Cardiac fibroblast (primary cell): Measurements from ENCODE around the gene ZFAND4.

Experiments
- DNase-seq, 2 donors: peaks; one replicate each; pipeline versions ENCODE4 v3.0.0 to v3.0.0-alpha.2; 2010; ENCODE audit warnings: low read depth in 2 of 2
- H3K4me3 ChIP-seq, 2 donors: replicated peaks in 1 of 2; 1 replicate in 1 of 2; 2 replicates in 1 of 2; pipeline ENCODE4 v1.5.1; 2011; ENCODE audit warnings: low read depth in 2 of 2, low read length in 2 of 2, mild to moderate bottlenecking in 2 of 2, moderate library complexity in 1 of 2
- CTCF ChIP-seq: IDR thresholded peaks from one replicate; pipeline ENCODE4 v1.5.1; 2011; ENCODE audit warnings: low read depth, mild to moderate bottlenecking, low read length, inconsistent platforms

The ZFAND4 gene

GRCh38 chr10:45647118-45647517, 25.5 kb downstream of the ZFAND4 start:
- no peak for DNase-seq
- no peak for TF ChIP-seq CTCF
- no peak overlapping the region for H3K4me3 ChIP-seq

GRCh38 chr10:45646384-45647050, 26.1 kb downstream of the ZFAND4 start:
- no peak for DNase-seq
- H3K4me3 ChIP-seq = no peak overlapping the region
- no peak for TF ChIP-seq CTCF

- no peak overlapping the region for H3K4me3 ChIP-seq
- no peak for TF ChIP-seq CTCF
- no peak for DNase-seq
Measured at GRCh38 chr10:45644527-45644926, 28.0 kb downstream of the ZFAND4 start.

DNA sequence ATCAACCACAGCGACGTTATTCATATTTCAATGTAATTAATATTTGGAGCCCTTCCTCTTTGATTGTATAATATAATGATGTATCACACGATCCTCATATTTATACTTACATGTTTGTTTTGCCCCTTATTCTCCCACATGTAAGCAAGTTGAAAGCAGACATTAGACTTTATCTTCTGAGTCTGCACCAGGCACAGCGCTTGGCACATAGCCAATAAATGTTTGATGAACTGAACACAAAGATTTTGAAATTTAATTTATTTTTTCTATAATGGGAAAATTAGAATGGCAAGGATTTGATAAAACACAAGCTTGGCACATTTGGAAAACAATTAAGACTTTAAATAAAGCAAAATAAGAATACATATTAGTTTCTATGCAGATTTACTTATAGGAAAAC, 31.6 kb downstream of the ZFAND4 start:
- no peak for TF ChIP-seq CTCF
- H3K4me3 ChIP-seq = no peak overlapping the region
- no peak for DNase-seq

DNA sequence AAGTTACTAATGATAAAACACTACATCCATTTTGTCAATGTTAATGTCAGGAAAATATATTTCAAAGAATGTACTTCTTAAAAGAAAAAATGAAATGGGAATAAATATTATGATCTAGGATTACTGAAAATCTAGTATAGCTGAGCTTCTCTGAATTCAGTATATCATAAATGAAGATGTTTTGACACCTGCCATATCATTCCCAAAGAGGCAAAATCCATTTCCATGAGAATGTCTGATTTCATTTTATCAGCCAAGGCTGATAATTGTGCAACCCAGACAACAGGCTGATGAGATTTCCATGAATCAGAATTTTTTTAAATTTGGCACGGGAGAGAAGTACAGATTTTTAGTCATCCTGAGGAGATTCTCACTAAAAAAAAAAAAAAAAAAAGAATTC, 32.5 kb downstream of the ZFAND4 start:
- H3K4me3 ChIP-seq = no peak overlapping the region
- no peak for TF ChIP-seq CTCF
- DNase-seq = no peak

DNA sequence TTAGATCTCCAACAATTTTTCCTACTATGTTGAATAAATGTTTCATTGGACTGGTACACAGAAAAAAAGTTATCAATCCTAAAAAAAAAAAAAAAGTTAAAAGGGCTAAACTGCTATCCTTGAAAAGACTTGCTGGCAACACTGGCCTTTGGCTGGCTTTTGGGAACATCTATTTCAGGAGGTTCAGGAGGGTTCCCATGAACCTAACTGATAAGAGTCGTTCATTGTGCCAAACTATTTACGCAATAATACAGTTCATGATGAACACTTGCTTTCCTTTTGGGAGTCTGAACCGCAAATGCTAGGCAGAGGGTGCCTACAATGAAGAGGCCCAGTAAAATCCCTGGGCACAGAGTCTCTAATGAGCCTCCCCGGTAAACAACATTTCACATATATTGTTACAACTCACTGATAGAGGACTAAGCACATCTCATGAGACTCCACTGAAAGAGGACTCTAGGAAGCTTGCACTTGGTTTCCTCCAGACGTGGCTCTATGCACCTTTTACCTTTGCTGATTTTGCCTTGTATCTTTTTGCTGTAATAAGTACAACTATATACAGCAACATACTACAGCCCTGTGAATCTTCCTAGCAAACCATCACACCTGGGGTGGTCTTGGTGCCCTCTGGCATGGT, 45.0 kb downstream of the ZFAND4 start:
- DNase-seq = peak; percentile 2 to 75
- H3K4me3 ChIP-seq = no peak overlapping the region
- TF ChIP-seq CTCF = no peak
